ENCODE measurements around the gene FDXACB1.

Gene FDXACB1

GRCh38 chr11:111916768-111917167 is 37.8 kb upstream of the FDXACB1 start:
- in situ Hi-C loops (cut with MboI; ENCODE audit: low pct_unique_long_range_greater_than_20kb, low sequenced_read_pairs, unreplicated experiment) = no loop called here
- TF ChIP-seq CTCF (IDR thresholded peaks at IDR 0.05; ENCODE audit: extremely low read depth, insufficient read depth, missing control alignments) = no peak

DNA sequence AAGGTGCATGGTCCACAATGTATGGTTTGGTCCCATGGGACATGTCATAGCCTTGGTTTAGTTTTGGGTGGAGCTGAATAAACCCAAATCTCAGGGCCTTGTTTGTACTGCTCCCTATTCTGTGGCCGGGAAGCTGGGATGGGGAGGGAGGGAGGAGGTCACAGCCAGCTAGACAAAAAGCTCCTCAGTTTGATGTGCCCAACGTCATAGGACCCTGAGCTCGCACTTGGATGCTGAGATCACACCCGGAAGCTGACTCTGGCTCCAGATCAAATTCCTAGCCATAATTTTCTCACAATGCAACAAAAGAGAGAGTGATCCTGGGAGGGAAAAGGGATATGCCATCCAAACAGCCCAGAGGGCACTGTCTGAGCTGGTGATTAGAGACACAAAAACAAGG is 35.0 kb upstream of the FDXACB1 start:
- in situ Hi-C loops (cut with MboI; ENCODE audit: low pct_unique_long_range_greater_than_20kb, low sequenced_read_pairs, unreplicated experiment) = no loop called here
- TF ChIP-seq CTCF (IDR thresholded peaks at IDR 0.05; ENCODE audit: extremely low read depth, insufficient read depth, missing control alignments) = no peak
- DNase-seq (ENCODE audit: low spot score) = no peak

More at GRCh38 chr11:111916768-111917167, 37.8 kb upstream of the FDXACB1 start:
- no peak for DNase-seq (ENCODE audit: low spot score)

GRCh38 chr11:111913031-111913861 is 34.3 kb upstream of the FDXACB1 start:
- DNase-seq (ENCODE audit: low spot score) = no peak
- TF ChIP-seq CTCF (IDR thresholded peaks at IDR 0.05; ENCODE audit: extremely low read depth, insufficient read depth, missing control alignments) = no peak
- in situ Hi-C loops (cut with MboI; ENCODE audit: low pct_unique_long_range_greater_than_20kb, low sequenced_read_pairs, unreplicated experiment) = no loop called here

GRCh38 chr11:111912535-111912934 is 33.6 kb upstream of the FDXACB1 start, which contains the start of gene HSPB2:
TSS of gene HSPB2 (plus strand) at chr11:111912734. CDS start at chr11:111912830, 96 bp downstream.
- TF ChIP-seq CTCF (IDR thresholded peaks at IDR 0.05; ENCODE audit: extremely low read depth, insufficient read depth, missing control alignments) = no peak
- no peak for DNase-seq (ENCODE audit: low spot score)
- in situ Hi-C loops (cut with MboI; ENCODE audit: low pct_unique_long_range_greater_than_20kb, low sequenced_read_pairs, unreplicated experiment) = no loop called here

GRCh38 chr11:111911563-111912401 is 32.8 kb upstream of the FDXACB1 start, which contains the start of gene CRYAB:
TSS of gene CRYAB (minus strand) at chr11:111911770. CDS start at chr11:111911724, 46 bp downstream.
- TF ChIP-seq CTCF (IDR thresholded peaks at IDR 0.05; ENCODE audit: extremely low read depth, insufficient read depth, missing control alignments) = no peak
- in situ Hi-C loops (cut with MboI; ENCODE audit: low pct_unique_long_range_greater_than_20kb, low sequenced_read_pairs, unreplicated experiment) = no loop called here
- DNase-seq (ENCODE audit: low spot score) = no peak

DNA sequence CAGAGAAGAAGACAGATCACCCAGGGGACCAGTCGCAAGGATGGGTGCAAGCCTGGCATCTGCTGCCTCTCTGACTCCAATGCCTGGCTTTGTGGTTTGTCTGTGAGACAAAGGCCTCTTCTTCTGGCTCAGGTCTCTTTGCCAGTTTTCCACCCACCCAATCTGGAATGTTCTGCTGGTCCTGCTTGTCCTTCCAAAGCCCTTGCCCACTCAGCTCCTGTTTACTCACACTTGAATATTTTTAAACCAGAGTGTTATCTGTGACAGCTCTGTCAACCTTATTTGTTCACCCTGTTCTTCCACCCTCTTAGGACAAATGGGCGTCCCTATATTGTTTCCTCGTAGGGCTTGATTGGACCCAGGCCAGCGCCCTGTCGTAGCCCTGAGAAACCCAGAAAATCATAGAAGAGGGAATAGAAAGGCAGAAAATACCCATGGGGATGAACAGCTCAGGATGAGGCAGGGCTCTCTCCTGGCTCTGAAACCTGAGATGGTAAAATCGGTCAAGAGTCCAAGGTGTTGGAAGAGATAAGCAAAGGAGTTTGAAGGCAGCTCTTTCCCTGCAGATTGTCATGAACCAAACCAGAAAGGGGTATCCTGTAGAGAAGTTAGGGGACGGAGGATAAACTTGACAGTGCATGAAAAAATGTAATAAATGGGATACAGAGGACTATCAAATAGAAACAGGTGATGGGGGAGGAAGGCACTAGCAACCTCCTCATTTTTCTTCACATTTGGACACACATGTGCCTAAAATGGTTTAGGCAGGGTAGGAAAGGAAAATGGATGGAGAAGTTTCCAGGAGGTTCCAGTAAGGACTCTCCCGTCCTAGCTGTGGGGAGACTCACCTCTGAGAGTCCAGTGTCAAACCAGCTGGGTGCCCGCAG is 32.0 kb upstream of the FDXACB1 start:
- in situ Hi-C loops (cut with MboI; ENCODE audit: low pct_unique_long_range_greater_than_20kb, low sequenced_read_pairs, unreplicated experiment) = no loop called here
- no peak for DNase-seq (ENCODE audit: low spot score)
- TF ChIP-seq CTCF (IDR thresholded peaks at IDR 0.05; ENCODE audit: extremely low read depth, insufficient read depth, missing control alignments) = no peak
